ENCODE data around the gene MDFIC. TPM values are rescaled to one million over a fixed set of nuclear protein-coding genes. Genes with fewer than 3 reads are reported as not detected.

The MDFIC gene
- polyA plus RNA-seq, 1 of the 3 experiments (the other 2 are of a cell fraction), result 2.8 TPM

- no peaks in the 10 kb centered on the region for H3K27me3 ChIP-seq (ENCODE audit: insufficient read depth)
- ChIA-PET CTCF (interaction anchor here (1.3 kb wide), 1 partner anchor 10 kb away, joined by 3 read pairs; no protein-coding TSS in a partner anchor), POLR2A (no interaction called here)
- no peak overlapping the region for H3K27ac ChIP-seq (ENCODE audit: low read depth in 2 of 2, low read length in 1 of 2)
- no peaks in the 10 kb centered on the region for H4K20me1 ChIP-seq (ENCODE audit: insufficient read depth)
- TF ChIP-seq RFX5 (IDR thresholded peaks at IDR 0.05; ENCODE audit: low read length) (no peak), MXI1 (IDR thresholded peaks at IDR 0.05; ENCODE audit: low read depth, low read length) (no peak), JUND (IDR thresholded peaks at IDR 0.05) (no peak)
- H3K4me2 ChIP-seq, result no peak overlapping the region
- H3K36me3 ChIP-seq (replicated peaks in 1 of 2; ENCODE audit: control insufficient read depth in 1 of 2, insufficient read depth in 2 of 2, low read length in 1 of 2), result no peaks in the 10 kb centered on the region
- no peaks in the 10 kb centered on the region for H3K9me3 ChIP-seq
- WGBS (ENCODE audit: low lambda C conversion rate), result 10% methylated on average over 3 of the region's 3 CpGs
- no peaks in the 10 kb centered on the region for H3K4me1 ChIP-seq (ENCODE audit: control insufficient read depth in 1 of 2, insufficient read depth in 2 of 2, low read depth in 1 of 2, low read length in 1 of 2)
- no peaks in the 10 kb centered on the region for H3F3A ChIP-seq (replicated peaks; ENCODE audit: insufficient read depth)
- peaks cover 4% of the 10 kb centered on the region; the same call in 1 of the 2 replicates for H3K9me2 ChIP-seq
- no peak overlapping the region for H3K9ac ChIP-seq
- H2AFZ ChIP-seq (ENCODE audit: low read depth), result no peak overlapping the region
- DNase-seq, result no peak
- no peak overlapping the region for H3K4me3 ChIP-seq (ENCODE audit: low read depth in 2 of 2, low read length in 1 of 2)
- no peaks in the 10 kb centered on the region for H3K79me2 ChIP-seq (ENCODE audit: insufficient read depth)
Observed at GRCh38 chr7:115054478-115055065, 132.7 kb downstream of the MDFIC start.

GRCh38 chr7:115056019-115056418 is 134.1 kb downstream of the MDFIC start:
- TF ChIP-seq TEAD4 (IDR thresholded peaks at IDR 0.05; ENCODE audit: borderline replicate concordance, insufficient read depth), result no peak
- TF ChIP-seq NFIC (IDR thresholded peaks at IDR 0.05; ENCODE audit: borderline replicate concordance), result no peak
- no peak for TF ChIP-seq RAD21 (IDR thresholded peaks at IDR 0.05; ENCODE audit: low read length)
- no peaks in the 10 kb centered on the region for H3K36me3 ChIP-seq (replicated peaks in 1 of 2; ENCODE audit: control insufficient read depth in 1 of 2, insufficient read depth in 2 of 2, low read length in 1 of 2)
- DNase-seq, result no peak
- ChIA-PET CTCF (interaction anchor here (0.9 to 1.2 kb wide), 2 partner anchors 9 to 11 kb away, joined by 3 read pairs; no protein-coding TSS in a partner anchor), POLR2A (no interaction called here)
- 2% methylated on average over 2 of the region's 2 CpGs for whole genome bisulfite sequencing (ENCODE audit: low lambda C conversion rate)
- H3K4me1 ChIP-seq (ENCODE audit: control insufficient read depth in 1 of 2, insufficient read depth in 2 of 2, low read depth in 1 of 2, low read length in 1 of 2), result no peaks in the 10 kb centered on the region
- no peak overlapping the region for H2AFZ ChIP-seq (ENCODE audit: low read depth)
- no peaks in the 10 kb centered on the region for H3F3A ChIP-seq (replicated peaks; ENCODE audit: insufficient read depth)
- no peak overlapping the region for H3K4me2 ChIP-seq
- H3K79me2 ChIP-seq (ENCODE audit: insufficient read depth), result no peaks in the 10 kb centered on the region
- H4K20me1 ChIP-seq (ENCODE audit: insufficient read depth), result no peaks in the 10 kb centered on the region
- H3K4me3 ChIP-seq (ENCODE audit: low read depth in 2 of 2, low read length in 1 of 2), result no peak overlapping the region
- no peaks in the 10 kb centered on the region for H3K9me3 ChIP-seq
- H3K9me2 ChIP-seq, result peaks cover 4% of the 10 kb centered on the region; the same call in 1 of the 2 replicates
- H3K27ac ChIP-seq (ENCODE audit: low read depth in 2 of 2, low read length in 1 of 2), result no peak overlapping the region
- H3K9ac ChIP-seq, result no peak overlapping the region
- no peaks in the 10 kb centered on the region for H3K27me3 ChIP-seq (ENCODE audit: insufficient read depth)

GRCh38 chr7:115058726-115059125 is 136.8 kb downstream of the MDFIC start:
- CTCF ChIA-PET, result no interaction called here
- Histone ChIP-seq H3K4me2 (no peak overlapping the region), H3K4me1 (ENCODE audit: control insufficient read depth in 1 of 2, insufficient read depth in 2 of 2, low read depth in 1 of 2, low read length in 1 of 2) (no peaks in the 10 kb centered on the region), H2AFZ (ENCODE audit: low read depth) (no peak overlapping the region), H3K36me3 (replicated peaks in 1 of 2; ENCODE audit: control insufficient read depth in 1 of 2, insufficient read depth in 2 of 2, low read length in 1 of 2) (no peaks in the 10 kb centered on the region), H3K9me3 (no peaks in the 10 kb centered on the region), H3K79me2 (ENCODE audit: insufficient read depth) (no peaks in the 10 kb centered on the region), H3K9me2 (no peaks in the 10 kb centered on the region), H3K27ac (ENCODE audit: low read depth in 2 of 2, low read length in 1 of 2) (no peak overlapping the region), H3K27me3 (ENCODE audit: insufficient read depth) (no peaks in the 10 kb centered on the region), H3F3A (replicated peaks; ENCODE audit: insufficient read depth) (no peaks in the 10 kb centered on the region), H3K4me3 (ENCODE audit: low read depth in 2 of 2, low read length in 1 of 2) (no peak overlapping the region), H3K9ac (no peak overlapping the region), H4K20me1 (ENCODE audit: insufficient read depth) (no peaks in the 10 kb centered on the region)
- no peak for DNase-seq
- 8% methylated on average over 3 of the region's 3 CpGs for WGBS (ENCODE audit: low lambda C conversion rate)
- TF ChIP-seq ELF1 (IDR thresholded peaks at IDR 0.05), result no peak
- POLR2A ChIA-PET, result no interaction called here

- CTCF ChIA-PET, result no interaction called here
- Histone ChIP-seq H2AFZ (ENCODE audit: low read depth) (no peak overlapping the region), H3K4me2 (no peak overlapping the region), H3K9me2 (no peaks in the 10 kb centered on the region), H3K9ac (no peak overlapping the region), H3K27ac (ENCODE audit: low read depth in 2 of 2, low read length in 1 of 2) (no peak overlapping the region), H3K4me3 (ENCODE audit: low read depth in 2 of 2, low read length in 1 of 2) (no peak overlapping the region), H3K36me3 (replicated peaks in 1 of 2; ENCODE audit: control insufficient read depth in 1 of 2, insufficient read depth in 2 of 2, low read length in 1 of 2) (no peaks in the 10 kb centered on the region), H3F3A (replicated peaks; ENCODE audit: insufficient read depth) (no peaks in the 10 kb centered on the region), H3K79me2 (ENCODE audit: insufficient read depth) (no peaks in the 10 kb centered on the region), H3K9me3 (no peaks in the 10 kb centered on the region), H4K20me1 (ENCODE audit: insufficient read depth) (no peaks in the 10 kb centered on the region), H3K27me3 (ENCODE audit: insufficient read depth) (no peaks in the 10 kb centered on the region), H3K4me1 (ENCODE audit: control insufficient read depth in 1 of 2, insufficient read depth in 2 of 2, low read depth in 1 of 2, low read length in 1 of 2) (no peaks in the 10 kb centered on the region)
- POLR2A ChIA-PET, result no interaction called here
- no peak for DNase-seq
- TF ChIP-seq MXI1 (IDR thresholded peaks at IDR 0.05; ENCODE audit: low read depth, low read length), result no peak
- no peak for TF ChIP-seq NRF1 (IDR thresholded peaks at IDR 0.05; ENCODE audit: low read depth, low read length)
- TF ChIP-seq, protein P1, sequence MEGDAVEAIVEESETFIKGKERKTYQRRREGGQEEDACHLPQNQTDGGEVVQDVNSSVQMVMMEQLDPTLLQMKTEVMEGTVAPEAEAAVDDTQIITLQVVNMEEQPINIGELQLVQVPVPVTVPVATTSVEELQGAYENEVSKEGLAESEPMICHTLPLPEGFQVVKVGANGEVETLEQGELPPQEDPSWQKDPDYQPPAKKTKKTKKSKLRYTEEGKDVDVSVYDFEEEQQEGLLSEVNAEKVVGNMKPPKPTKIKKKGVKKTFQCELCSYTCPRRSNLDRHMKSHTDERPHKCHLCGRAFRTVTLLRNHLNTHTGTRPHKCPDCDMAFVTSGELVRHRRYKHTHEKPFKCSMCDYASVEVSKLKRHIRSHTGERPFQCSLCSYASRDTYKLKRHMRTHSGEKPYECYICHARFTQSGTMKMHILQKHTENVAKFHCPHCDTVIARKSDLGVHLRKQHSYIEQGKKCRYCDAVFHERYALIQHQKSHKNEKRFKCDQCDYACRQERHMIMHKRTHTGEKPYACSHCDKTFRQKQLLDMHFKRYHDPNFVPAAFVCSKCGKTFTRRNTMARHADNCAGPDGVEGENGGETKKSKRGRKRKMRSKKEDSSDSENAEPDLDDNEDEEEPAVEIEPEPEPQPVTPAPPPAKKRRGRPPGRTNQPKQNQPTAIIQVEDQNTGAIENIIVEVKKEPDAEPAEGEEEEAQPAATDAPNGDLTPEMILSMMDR (IDR thresholded peaks at IDR 0.05), result no peak
- TF ChIP-seq, protein P2, sequence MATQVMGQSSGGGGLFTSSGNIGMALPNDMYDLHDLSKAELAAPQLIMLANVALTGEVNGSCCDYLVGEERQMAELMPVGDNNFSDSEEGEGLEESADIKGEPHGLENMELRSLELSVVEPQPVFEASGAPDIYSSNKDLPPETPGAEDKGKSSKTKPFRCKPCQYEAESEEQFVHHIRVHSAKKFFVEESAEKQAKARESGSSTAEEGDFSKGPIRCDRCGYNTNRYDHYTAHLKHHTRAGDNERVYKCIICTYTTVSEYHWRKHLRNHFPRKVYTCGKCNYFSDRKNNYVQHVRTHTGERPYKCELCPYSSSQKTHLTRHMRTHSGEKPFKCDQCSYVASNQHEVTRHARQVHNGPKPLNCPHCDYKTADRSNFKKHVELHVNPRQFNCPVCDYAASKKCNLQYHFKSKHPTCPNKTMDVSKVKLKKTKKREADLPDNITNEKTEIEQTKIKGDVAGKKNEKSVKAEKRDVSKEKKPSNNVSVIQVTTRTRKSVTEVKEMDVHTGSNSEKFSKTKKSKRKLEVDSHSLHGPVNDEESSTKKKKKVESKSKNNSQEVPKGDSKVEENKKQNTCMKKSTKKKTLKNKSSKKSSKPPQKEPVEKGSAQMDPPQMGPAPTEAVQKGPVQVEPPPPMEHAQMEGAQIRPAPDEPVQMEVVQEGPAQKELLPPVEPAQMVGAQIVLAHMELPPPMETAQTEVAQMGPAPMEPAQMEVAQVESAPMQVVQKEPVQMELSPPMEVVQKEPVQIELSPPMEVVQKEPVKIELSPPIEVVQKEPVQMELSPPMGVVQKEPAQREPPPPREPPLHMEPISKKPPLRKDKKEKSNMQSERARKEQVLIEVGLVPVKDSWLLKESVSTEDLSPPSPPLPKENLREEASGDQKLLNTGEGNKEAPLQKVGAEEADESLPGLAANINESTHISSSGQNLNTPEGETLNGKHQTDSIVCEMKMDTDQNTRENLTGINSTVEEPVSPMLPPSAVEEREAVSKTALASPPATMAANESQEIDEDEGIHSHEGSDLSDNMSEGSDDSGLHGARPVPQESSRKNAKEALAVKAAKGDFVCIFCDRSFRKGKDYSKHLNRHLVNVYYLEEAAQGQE (IDR thresholded peaks at IDR 0.05; ENCODE audit: low read depth, low read length), result no peak
- TF ChIP-seq FOXM1 (IDR thresholded peaks at IDR 0.05; ENCODE audit: low read depth), result no peak
- no peak for TF ChIP-seq NFIC (IDR thresholded peaks at IDR 0.05; ENCODE audit: borderline replicate concordance)
- TF ChIP-seq POLR2AphosphoS5 (IDR thresholded peaks at IDR 0.05; ENCODE audit: low read depth, low read length), result no peak
Observed at GRCh38 chr7:115059321-115059720, 137.4 kb downstream of the MDFIC start.
